Measurements from ENCODE around the gene PCYT1A. TPM values are rescaled to one million over a fixed set of nuclear protein-coding genes. Genes with fewer than 3 reads are reported as not detected.

The PCYT1A gene
- total RNA-seq, 1 donor: 86.1 TPM

GRCh38 chr3:196216681-196217211, 70.8 kb downstream of the PCYT1A start:
- Histone ChIP-seq H3K9me3 (ENCODE audit: low read depth, low read length) (no peaks in the 10 kb centered on the region), H4K20me1 (ENCODE audit: insufficient read depth, low read length) (no peaks in the 10 kb centered on the region), H2AFZ (ENCODE audit: low read length) (no peak overlapping the region), H3K4me2 (ENCODE audit: insufficient read depth, low read length) (no peak overlapping the region), H3K36me3 (ENCODE audit: insufficient read depth, low read length) (no peaks in the 10 kb centered on the region), H3K4me1 (ENCODE audit: insufficient read depth, low read length) (peaks cover 12% of the 10 kb centered on the region), H3K27me3 (ENCODE audit: insufficient read depth, low read length) (peaks cover 2% of the 10 kb centered on the region), H3K79me2 (ENCODE audit: insufficient read depth, low read length) (no peaks in the 10 kb centered on the region), H3K4me3 (ENCODE audit: insufficient read depth, low read length) (no peak overlapping the region), H3K27ac (ENCODE audit: low read depth, low read length) (no peak overlapping the region)
- TF ChIP-seq, protein P1, sequence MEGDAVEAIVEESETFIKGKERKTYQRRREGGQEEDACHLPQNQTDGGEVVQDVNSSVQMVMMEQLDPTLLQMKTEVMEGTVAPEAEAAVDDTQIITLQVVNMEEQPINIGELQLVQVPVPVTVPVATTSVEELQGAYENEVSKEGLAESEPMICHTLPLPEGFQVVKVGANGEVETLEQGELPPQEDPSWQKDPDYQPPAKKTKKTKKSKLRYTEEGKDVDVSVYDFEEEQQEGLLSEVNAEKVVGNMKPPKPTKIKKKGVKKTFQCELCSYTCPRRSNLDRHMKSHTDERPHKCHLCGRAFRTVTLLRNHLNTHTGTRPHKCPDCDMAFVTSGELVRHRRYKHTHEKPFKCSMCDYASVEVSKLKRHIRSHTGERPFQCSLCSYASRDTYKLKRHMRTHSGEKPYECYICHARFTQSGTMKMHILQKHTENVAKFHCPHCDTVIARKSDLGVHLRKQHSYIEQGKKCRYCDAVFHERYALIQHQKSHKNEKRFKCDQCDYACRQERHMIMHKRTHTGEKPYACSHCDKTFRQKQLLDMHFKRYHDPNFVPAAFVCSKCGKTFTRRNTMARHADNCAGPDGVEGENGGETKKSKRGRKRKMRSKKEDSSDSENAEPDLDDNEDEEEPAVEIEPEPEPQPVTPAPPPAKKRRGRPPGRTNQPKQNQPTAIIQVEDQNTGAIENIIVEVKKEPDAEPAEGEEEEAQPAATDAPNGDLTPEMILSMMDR (IDR thresholded peaks at IDR 0.05; ENCODE audit: extremely low read depth, low read depth, low read length): no peak
- no peak for DNase-seq (ENCODE audit: insufficient read length, low spot score, missing footprints)

DNA sequence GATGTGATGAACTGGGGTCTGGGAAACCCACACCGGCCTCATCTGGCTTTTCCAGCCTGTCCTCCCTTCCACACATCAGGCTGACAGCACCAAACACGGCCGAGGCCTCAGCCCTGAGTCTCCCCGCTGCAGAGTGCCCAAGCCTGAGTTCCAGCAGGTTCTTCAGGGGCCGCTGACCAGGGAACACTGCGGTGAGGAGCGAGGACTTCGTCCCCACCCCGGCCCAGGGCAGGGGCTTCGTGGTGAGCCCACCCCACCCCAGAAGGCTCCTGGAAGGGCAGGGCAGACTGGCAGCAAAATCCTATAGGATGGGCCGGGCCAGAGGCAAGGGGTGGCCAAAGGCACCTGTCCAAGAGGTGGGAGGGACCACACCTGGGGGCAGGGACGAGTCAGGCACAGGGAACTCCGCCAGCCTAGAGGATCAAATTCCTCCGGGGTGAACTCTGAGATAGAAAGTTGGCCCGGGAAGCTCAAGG, 71.4 kb downstream of the PCYT1A start, which contains the start of gene SLC51A:
SLC51A (plus strand) TSS at position 446 of the 476 bp plus-strand sequence. CDS start 179 bp downstream, outside the sequence.
- Histone ChIP-seq H3K79me2 (ENCODE audit: insufficient read depth, low read length) (no peaks in the 10 kb centered on the region), H3K4me2 (ENCODE audit: insufficient read depth, low read length) (no peak within 1 kb of the TSS), H3K4me3 (ENCODE audit: insufficient read depth, low read length) (no peak within 1 kb of the TSS), H2AFZ (ENCODE audit: low read length) (no peak within 1 kb of the TSS), H4K20me1 (ENCODE audit: insufficient read depth, low read length) (no peaks in the 10 kb centered on the region), H3K9me3 (ENCODE audit: low read depth, low read length) (no peaks in the 10 kb centered on the region), H3K27me3 (ENCODE audit: insufficient read depth, low read length) (peaks cover 2% of the 10 kb centered on the region), H3K36me3 (ENCODE audit: insufficient read depth, low read length) (no peaks in the 10 kb centered on the region), H3K27ac (ENCODE audit: low read depth, low read length) (no peak within 1 kb of the TSS), H3K4me1 (ENCODE audit: insufficient read depth, low read length) (peaks cover 12% of the 10 kb centered on the region)
- TF ChIP-seq, protein P1 (IDR thresholded peaks at IDR 0.05; ENCODE audit: extremely low read depth, low read depth, low read length): no peak
- no peak for DNase-seq (ENCODE audit: insufficient read length, low spot score, missing footprints)

- no peaks in the 10 kb centered on the region for H3K9me3 ChIP-seq (ENCODE audit: low read depth, low read length)
- DNase-seq (ENCODE audit: insufficient read length, low spot score, missing footprints): no peak
- TF ChIP-seq, protein P1 (IDR thresholded peaks at IDR 0.05; ENCODE audit: extremely low read depth, low read depth, low read length): no peak
- H3K4me3 ChIP-seq (ENCODE audit: insufficient read depth, low read length): no peak overlapping the region
- H3K27me3 ChIP-seq (ENCODE audit: insufficient read depth, low read length): peaks cover 3% of the 10 kb centered on the region
- H3K4me1 ChIP-seq (ENCODE audit: insufficient read depth, low read length): peaks cover 12% of the 10 kb centered on the region
- H3K27ac ChIP-seq (ENCODE audit: low read depth, low read length): no peak overlapping the region
- H3K79me2 ChIP-seq (ENCODE audit: insufficient read depth, low read length): no peaks in the 10 kb centered on the region
- H4K20me1 ChIP-seq (ENCODE audit: insufficient read depth, low read length): no peaks in the 10 kb centered on the region
- no peak overlapping the region for H2AFZ ChIP-seq (ENCODE audit: low read length)
- H3K36me3 ChIP-seq (ENCODE audit: insufficient read depth, low read length): no peaks in the 10 kb centered on the region
- no peak overlapping the region for H3K4me2 ChIP-seq (ENCODE audit: insufficient read depth, low read length)
Observed at GRCh38 chr3:196215493-196216020, 72.0 kb downstream of the PCYT1A start.

- no peak overlapping the region for H2AFZ ChIP-seq (ENCODE audit: low read length)
Observed at GRCh38 chr3:196214783-196215441, 72.6 kb downstream of the PCYT1A start.

More at GRCh38 chr3:196214783-196215441, 72.6 kb downstream of the PCYT1A start:
- TF ChIP-seq, protein P1 (IDR thresholded peaks at IDR 0.05; ENCODE audit: extremely low read depth, low read depth, low read length): no peak
- DNase-seq (ENCODE audit: insufficient read length, low spot score, missing footprints): no peak
- Histone ChIP-seq H3K27me3 (ENCODE audit: insufficient read depth, low read length) (peaks cover 6% of the 10 kb centered on the region), H3K4me2 (ENCODE audit: insufficient read depth, low read length) (no peak overlapping the region), H3K27ac (ENCODE audit: low read depth, low read length) (no peak overlapping the region), H3K79me2 (ENCODE audit: insufficient read depth, low read length) (no peaks in the 10 kb centered on the region), H4K20me1 (ENCODE audit: insufficient read depth, low read length) (no peaks in the 10 kb centered on the region), H3K9me3 (ENCODE audit: low read depth, low read length) (no peaks in the 10 kb centered on the region), H3K4me3 (ENCODE audit: insufficient read depth, low read length) (no peak overlapping the region), H3K4me1 (ENCODE audit: insufficient read depth, low read length) (peaks cover 10% of the 10 kb centered on the region), H3K36me3 (ENCODE audit: insufficient read depth, low read length) (no peaks in the 10 kb centered on the region)

Data from osteoblast (primary cell).